Panc1 (cell line): ENCODE results near the gene ZBED4.

ENCODE experiments used
- CTCF ChIP-seq: fragments of 450-650 bp; IDR thresholded peaks from 2 replicates; pipeline ENCODE4 v1.5.1; 2017; ENCODE audit warnings: mild to moderate bottlenecking
- POLR2AphosphoS5 ChIP-seq: IDR thresholded peaks from 2 replicates; pipeline ENCODE4 v1.6.1; 2012; ENCODE audit warnings: mild to moderate bottlenecking, low read depth, low read length, moderate library complexity
- SIN3A ChIP-seq: IDR thresholded peaks from 2 replicates; pipeline ENCODE4 v1.6.1; 2012; ENCODE audit warnings: low read depth, mild to moderate bottlenecking, low read length, moderate library complexity, borderline replicate concordance; ENCODE audit not compliant: insufficient read depth
- TCF7L2 ChIP-seq: IDR thresholded peaks from 2 replicates; pipeline ENCODE4 v1.6.1; 2011; ENCODE audit warnings: mild to moderate bottlenecking, low read depth, low read length, inconsistent platforms

DNA sequence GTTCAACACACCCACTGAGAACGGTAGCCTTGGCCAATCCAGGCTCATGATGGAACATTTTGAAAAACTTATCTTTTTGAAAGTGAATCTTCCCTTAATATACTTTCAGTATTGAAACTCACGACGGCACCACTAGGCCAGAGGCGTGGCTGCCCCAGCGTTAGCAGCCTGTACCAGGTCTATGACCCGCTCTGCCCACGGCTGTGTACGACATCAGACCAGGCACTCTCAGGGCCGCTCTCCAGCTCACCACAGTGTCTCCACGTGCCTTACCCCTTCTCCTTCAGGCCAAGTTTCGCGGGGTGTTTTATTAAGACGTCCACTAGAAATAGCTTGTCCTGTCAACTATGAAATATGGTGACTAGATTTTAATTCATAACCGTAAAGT, 33.4 kb downstream of the ZBED4 start:
- TF ChIP-seq CTCF (no peak), TCF7L2 (no peak), POLR2AphosphoS5 (no peak), SIN3A (no peak)
